ENCODE measurements around the gene NFU1.
"Not testable (repeated sequence)": the region's sequence is repeated elsewhere in the genome, so short reads cannot be mapped to it uniquely, and the experiment has no call there.

Gene NFU1

DNA sequence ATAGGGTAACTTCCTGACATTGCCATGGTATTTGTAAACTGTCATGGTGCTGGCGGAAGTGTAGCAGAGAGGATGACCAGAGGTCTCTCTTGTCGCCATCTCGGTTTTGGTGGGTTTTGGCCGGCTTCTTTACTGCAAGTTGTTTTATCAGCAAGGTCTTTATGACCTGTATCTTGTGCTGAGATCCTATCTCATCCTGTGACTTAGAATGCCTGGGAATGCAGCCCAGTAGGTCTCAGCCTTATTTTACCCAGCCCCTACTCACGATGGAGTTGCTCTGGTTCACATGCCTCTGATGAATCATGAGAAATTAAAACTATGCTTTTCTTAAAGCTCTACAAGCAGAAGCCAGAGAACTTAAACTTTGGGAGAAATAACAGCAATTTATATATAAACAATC is 12.7 kb upstream of the NFU1 start:
- no peak for DNase-seq

DNA sequence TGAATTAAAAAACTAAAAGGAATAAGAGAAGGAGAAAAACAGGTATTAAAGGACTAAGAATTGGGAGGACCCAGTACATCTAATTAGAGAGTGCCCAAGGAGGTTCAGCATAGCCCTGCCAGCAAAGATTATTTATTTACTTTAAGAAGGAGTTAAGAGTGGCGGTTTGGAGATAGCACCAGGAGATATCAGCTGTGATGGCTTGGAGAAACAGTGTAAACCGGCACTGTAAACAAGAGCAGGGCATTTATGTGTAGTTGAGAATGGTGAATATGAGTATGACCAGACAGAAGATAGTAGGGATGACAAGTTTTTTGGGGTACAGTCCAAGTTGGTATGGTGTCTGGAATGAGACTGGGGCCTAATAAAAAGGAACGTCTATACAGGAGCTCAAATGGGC is 6.4 kb upstream of the NFU1 start:
- not testable (repeated sequence) for DNase-seq

GRCh38 chr2:69439499-69439898 is 2.3 kb upstream of the NFU1 start:
- not testable (repeated sequence) for DNase-seq

GRCh38 chr2:69438580-69438979 is 1.3 kb upstream of the NFU1 start:
- no peak for DNase-seq

- DNase-seq: no peak
These were observed 518 bp upstream of the NFU1 start for GRCh38 chr2:69437751-69438154.

GRCh38 chr2:69436596-69436937 is 668 bp downstream of the NFU1 start:
- DNase-seq: no peak

- DNase-seq: no peak
These were observed 2.5 kb downstream of the NFU1 start for GRCh38 chr2:69434753-69435152.

DNA sequence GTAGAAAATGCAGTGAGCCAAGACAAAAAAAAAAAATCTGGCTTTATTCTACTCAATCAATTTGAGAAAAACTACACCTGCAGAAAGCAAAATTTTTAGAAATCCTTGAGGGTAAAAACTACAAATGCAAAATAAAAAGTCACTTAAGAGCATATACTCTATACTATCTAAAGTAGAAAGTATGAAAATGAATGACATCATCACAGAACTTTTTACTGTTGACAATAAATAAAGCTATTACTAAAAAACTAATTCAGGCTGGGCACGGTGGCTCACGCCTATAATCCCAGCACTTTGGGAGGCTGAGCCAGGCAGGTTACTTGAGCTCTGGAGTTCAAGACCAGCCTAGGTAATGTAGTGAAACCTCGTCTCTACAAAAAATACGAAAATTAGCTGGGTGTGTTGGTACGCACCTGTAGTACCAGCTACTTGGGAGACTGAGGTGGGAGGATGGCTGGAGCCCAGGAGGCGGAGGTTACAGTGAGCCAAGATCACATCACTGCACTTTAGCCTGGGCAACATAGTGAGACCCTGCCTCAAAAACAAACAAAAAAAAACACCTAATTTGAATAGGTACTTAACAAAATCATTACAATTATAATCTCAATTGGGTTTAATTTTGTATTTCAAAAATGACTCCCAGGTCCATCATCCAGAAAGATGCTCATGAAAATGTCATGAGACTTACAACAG is 7.6 kb downstream of the NFU1 start:
- no peak for DNase-seq

- no peak for DNase-seq
These were observed 8.3 kb downstream of the NFU1 start for GRCh38 chr2:69428981-69429380.

- DNase-seq: no peak
These were observed 12.8 kb downstream of the NFU1 start for GRCh38 chr2:69424419-69424818.

DNA sequence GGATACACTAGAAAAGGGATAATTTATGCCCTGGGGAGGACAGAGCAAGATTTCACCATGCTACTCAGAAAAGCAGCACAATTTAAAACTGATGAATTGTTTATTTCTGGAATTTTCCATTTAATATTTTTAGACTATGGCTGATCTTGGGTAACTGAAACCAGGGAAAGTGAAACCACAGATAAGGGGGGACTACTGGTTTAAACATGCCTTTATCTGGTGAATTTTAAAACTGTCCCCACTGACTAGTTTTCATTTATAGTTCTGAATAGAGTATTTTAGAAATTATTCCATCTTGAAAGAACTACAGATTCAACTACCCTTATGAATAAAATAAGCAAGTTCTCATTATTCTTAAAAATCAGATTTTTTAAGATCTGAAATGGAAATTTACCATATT is 15.0 kb downstream of the NFU1 start:
- DNase-seq: no peak

GRCh38 chr2:69419111-69419510 is 18.1 kb downstream of the NFU1 start:
- DNase-seq: not testable (repeated sequence)

- no peak for DNase-seq
These were observed 21.1 kb downstream of the NFU1 start for GRCh38 chr2:69416147-69416546.

DNA sequence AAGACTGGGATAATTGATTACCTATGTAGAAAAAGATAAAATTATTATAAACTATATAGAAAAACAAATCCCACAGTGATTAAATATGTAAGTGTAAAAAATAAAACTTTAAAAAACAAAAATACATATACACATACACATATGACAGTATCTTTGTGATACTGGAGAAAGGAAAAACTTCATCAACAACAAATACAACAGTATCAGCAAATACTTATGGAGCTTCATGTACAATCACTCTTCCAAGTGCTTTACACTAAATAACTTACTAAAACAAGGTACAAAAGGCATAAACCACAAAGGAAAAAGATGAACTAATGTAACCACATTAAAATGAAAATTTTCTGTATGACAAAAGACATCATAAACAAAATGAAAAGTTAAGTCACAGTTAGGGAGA is 26.1 kb downstream of the NFU1 start:
- no peak for DNase-seq

- DNase-seq: no peak
These were observed 31.9 kb downstream of the NFU1 start for GRCh38 chr2:69405306-69405705.

DNA sequence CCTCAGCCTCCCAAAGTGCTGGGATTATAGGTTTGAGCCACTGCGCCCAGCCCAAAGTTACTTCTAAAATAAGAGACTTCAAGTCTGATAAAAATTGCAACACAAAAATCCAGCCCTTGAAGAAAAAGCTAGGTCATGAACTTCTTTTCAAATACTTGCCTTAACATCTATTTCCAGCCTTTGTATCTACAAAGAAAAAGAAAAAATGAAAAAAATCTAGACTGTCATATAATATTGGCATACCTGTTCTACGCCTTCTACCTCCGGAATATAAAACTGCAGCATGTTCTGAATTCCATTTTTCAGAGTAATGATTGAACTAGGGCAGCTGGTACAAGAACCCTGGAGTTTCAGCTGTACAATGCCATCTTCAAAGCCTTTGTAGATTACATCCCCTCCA is 37.1 kb downstream of the NFU1 start:
- no peak for DNase-seq

DNA sequence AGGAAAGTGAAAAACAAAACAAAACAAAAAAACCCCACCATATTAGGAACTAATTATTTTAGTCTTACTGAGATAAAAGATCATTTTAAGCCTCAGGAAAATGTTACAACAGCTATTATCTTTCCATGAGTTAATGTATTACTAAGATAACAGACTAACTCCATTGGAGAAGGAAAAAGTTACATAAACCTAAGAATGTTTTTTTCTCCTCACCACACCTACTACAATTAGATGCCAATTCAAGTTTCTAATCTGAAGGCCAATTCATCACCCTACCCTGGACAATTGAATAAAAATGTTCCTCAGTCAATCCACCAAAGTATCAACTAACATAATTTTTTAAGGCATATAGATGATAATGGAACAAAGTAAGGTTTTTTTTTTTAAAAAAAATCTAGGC is 40.0 kb downstream of the NFU1 start:
- DNase-seq: no peak

- DNase-seq: no peak
These were observed 41.4 kb downstream of the NFU1 start for GRCh38 chr2:69395866-69396265.

GRCh38 chr2:69393963-69394362 is 43.3 kb downstream of the NFU1 start:
- DNase-seq: no peak

DNA sequence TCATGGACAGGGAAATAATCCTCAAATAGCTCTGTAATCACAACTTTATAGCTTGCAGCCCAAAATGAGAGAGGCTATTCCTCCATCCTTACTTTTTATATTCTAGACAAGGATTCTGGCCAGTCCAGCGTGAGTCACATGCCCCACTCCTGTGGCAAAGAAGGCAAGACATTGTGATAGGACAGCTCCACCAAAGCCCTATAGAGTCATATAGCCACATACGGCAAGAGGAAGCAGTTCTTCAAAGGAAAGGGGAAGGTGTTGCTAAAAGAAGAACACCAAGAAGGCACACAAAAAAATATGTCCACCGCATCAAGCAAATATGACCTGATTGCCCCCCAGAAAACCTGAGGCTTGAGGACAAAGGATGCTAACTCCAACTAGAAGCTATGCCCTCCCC is 46.8 kb downstream of the NFU1 start:
- no peak for DNase-seq

- DNase-seq: no peak
These were observed 47.2 kb downstream of the NFU1 start for GRCh38 chr2:69390001-69390400.

DNA sequence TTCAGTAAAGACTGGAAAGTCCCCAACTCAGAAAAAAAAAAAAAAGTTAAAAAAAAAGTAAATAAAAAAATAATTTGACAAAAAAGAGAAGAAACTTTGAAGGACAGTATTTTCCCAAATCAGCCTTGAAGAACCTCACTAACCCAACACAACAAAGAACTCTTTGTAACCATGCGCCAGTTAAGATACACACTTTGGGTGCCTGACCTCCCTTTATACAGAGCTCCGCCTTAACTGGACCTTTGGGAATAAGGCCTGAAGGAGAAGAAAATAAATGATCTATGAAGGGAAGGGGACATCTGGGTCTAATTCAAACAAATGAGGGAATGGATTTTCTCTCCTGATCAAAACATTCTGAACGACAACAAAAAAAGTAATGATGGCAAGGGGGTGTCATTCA is 48.0 kb downstream of the NFU1 start:
- DNase-seq: no peak

DNA sequence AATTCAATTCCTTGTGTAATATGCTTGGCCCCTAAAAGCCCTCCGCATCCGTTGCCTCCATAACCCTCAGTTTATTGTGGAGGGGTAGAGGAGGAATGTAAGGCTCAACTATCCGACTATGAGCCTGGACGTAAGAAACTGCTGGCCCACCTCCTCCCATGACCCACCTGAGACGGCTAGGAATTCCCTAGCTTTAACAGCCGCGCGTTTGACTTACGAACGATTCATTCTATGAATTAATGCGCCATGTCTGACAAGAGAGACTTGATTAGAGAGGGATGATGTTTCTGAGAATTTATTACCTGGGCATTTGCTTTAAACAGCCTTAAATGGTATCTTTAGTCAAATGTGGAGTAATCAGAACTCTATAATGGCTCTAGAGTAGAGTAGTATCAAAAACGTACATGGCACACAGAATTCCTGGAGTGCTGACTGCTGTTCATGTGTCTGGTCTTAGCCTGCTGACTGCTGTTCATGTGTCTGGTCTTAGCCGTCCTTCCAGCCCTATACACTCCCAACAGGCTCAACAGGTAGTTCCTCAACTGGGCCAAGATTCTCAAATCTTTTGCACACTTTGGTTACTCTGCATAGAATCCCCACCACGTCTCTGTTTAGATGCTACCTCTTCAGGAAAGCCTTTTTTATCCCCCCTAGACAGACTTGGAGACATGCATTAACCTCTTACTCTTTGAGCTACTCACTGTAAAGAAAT is 49.3 kb downstream of the NFU1 start:
- DNase-seq: no peak

DNA sequence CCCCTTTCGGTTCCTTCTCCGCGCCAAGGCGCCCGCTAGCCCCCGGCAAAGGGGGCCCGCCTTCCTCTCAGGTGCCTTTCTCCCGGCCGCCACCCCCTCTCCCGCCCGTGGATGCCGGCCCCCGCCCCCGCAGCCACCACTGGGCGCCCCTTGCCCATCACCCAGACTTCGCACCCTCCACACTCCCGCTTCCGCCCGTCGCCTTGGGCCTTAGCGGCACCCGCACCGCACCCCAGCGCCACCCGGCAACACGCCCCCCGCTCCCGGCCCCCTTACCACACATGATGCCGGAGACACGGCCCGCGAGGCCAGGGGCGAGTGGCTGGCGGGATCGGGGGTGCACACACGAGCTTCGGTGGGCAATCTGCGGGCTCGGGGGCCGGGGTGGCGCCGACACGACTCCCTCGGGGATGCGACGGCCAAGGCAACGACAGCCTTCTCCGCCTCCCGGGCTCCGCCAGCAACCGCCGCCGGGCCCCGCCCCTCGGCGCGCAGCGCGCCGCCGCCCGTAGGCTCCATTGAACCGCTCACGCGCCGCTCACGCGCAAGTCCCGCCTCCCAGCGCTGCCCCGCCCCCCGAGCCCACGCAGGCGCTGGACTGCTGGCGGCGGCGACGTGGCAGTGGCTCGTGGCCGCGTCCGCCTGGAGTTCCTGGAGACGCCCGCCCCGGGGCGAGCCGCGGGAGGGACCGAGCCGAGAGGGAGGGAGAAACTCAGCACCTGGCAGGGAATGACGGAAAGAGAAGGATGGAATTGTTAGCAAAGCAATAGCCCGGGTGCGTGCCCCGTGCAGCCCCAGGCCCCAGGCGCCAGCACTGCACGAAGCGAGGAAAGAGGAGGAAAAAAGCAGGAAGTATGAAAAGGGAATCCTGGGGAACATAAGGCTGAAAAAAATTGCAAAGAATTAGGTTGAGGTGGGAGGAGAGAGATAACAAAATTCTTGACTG is 50.2 kb downstream of the NFU1 start, which contains the start of gene GFPT1:
GFPT1 (minus strand) TSS at position 439 of the 946 bp plus-strand sequence; CDS start at position 283, 156 bp downstream.
- peak; percentile 36 for DNase-seq

Data from NCI-H2081 treated with DMSO at 0.1 percent for 48 hours (cell line).